HG02973 (cell line): ENCODE results near the gene INSYN2B.
A peak's percentile ranks its signal among the peaks of the same experiment; 100 is the strongest.

Source experiments
- ATAC-seq: cut with Tn5 transposase; IDR thresholded peaks from one replicate; pipeline ENCODE4 v1.9.1; 2021; ENCODE audit warnings: moderate library complexity; ENCODE audit not compliant: unreplicated experiment

Gene INSYN2B

GRCh38 chr5:169934990-169935389 is 45.3 kb downstream of the INSYN2B start:
- ATAC-seq: no peak

- ATAC-seq: no peak
Observed at GRCh38 chr5:169933616-169934015, 46.7 kb downstream of the INSYN2B start.

GRCh38 chr5:169933127-169933526 is 47.2 kb downstream of the INSYN2B start:
- ATAC-seq: no peak

GRCh38 chr5:169923988-169924387 is 56.3 kb downstream of the INSYN2B start:
- peak; percentile 56 for ATAC-seq

GRCh38 chr5:169922474-169922873 is 57.8 kb downstream of the INSYN2B start:
- ATAC-seq: no peak

- ATAC-seq: no peak
Observed at GRCh38 chr5:169921949-169922348, 58.3 kb downstream of the INSYN2B start.

- no peak for ATAC-seq
Observed at GRCh38 chr5:169921384-169921783, 58.9 kb downstream of the INSYN2B start.

- no peak for ATAC-seq
Observed at GRCh38 chr5:169920474-169920873, 59.8 kb downstream of the INSYN2B start.

GRCh38 chr5:169918228-169918627 is 62.1 kb downstream of the INSYN2B start:
- no peak for ATAC-seq

- no peak for ATAC-seq
Observed at GRCh38 chr5:169917500-169917899, 62.8 kb downstream of the INSYN2B start.

GRCh38 chr5:169914766-169915165 is 65.5 kb downstream of the INSYN2B start:
- no peak for ATAC-seq

GRCh38 chr5:169913479-169913878 is 66.8 kb downstream of the INSYN2B start:
- ATAC-seq: no peak

- no peak for ATAC-seq
Observed at GRCh38 chr5:169911448-169912212, 68.7 kb downstream of the INSYN2B start.

- no peak for ATAC-seq
Observed at GRCh38 chr5:169910393-169910792, 69.9 kb downstream of the INSYN2B start.

GRCh38 chr5:169909945-169910344 is 70.3 kb downstream of the INSYN2B start:
- ATAC-seq: no peak

GRCh38 chr5:169908864-169909263 is 71.4 kb downstream of the INSYN2B start:
- no peak for ATAC-seq

- ATAC-seq: no peak
Observed at GRCh38 chr5:169906745-169907649, 73.3 kb downstream of the INSYN2B start.

GRCh38 chr5:169905017-169905416 is 75.3 kb downstream of the INSYN2B start:
- no peak for ATAC-seq

- ATAC-seq: no peak
Observed at GRCh38 chr5:169904508-169904907, 75.8 kb downstream of the INSYN2B start.

- ATAC-seq: no peak
Observed at GRCh38 chr5:169904059-169904458, 76.2 kb downstream of the INSYN2B start.

- ATAC-seq: no peak
Observed at GRCh38 chr5:169901896-169902295, 78.4 kb downstream of the INSYN2B start.

GRCh38 chr5:169897481-169897880 is 82.8 kb downstream of the INSYN2B start:
- no peak for ATAC-seq
